Measurements from ENCODE around the gene NFAT5.
"Not testable (repeated sequence)": the region's sequence is repeated elsewhere in the genome, so short reads cannot be mapped to it uniquely, and the experiment has no call there.

The NFAT5 gene

DNA sequence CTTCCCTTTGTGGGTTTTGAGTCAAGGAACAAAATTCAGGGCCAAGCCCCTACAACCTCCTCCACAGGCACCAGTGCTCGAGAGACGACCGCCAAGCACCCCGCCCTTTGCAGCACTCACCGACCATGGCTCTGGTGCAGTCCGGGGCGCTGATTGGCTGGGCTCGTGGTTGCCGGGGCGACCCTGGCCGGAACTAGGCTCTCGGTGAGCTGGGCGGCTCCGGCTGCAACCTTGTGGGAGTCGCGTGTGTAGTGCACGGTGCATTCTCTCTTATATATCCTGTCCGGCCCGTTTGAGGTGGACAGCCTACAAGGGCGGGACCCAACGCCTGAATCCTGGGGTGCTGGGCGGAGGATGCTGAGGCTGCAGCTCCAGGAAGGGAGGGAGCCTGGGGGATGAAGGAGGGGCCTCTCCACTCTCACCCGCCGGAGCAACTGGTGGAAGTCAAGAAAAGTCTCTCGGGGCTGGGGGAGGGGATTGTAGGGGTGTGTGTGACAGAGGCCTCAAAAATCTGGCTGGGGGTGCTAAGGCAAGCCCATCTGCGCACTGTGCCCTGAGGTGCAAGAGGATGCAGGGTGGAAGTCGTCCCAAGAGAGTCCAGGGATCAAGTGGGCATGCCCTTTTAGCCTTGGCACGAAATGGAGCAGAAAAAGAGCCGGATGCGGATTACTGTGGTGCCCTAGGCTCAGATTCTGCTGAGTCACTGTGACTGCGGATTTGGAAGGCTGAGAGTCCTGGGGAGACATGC is 160.7 kb downstream of the NFAT5 start, which contains the start of gene NQO1:
NQO1 (minus strand) TSS at position 248 of the 748 bp plus-strand sequence; CDS start at position 127, 121 bp downstream.
- TF ChIP-seq, protein P1, sequence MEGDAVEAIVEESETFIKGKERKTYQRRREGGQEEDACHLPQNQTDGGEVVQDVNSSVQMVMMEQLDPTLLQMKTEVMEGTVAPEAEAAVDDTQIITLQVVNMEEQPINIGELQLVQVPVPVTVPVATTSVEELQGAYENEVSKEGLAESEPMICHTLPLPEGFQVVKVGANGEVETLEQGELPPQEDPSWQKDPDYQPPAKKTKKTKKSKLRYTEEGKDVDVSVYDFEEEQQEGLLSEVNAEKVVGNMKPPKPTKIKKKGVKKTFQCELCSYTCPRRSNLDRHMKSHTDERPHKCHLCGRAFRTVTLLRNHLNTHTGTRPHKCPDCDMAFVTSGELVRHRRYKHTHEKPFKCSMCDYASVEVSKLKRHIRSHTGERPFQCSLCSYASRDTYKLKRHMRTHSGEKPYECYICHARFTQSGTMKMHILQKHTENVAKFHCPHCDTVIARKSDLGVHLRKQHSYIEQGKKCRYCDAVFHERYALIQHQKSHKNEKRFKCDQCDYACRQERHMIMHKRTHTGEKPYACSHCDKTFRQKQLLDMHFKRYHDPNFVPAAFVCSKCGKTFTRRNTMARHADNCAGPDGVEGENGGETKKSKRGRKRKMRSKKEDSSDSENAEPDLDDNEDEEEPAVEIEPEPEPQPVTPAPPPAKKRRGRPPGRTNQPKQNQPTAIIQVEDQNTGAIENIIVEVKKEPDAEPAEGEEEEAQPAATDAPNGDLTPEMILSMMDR (IDR thresholded peaks at IDR 0.05; ENCODE audit: low read depth, low read length), result no peak
- no peak for TF ChIP-seq EZH2phosphoT487 (IDR thresholded peaks at IDR 0.05; ENCODE audit: low read depth)
- Histone ChIP-seq H4K20me1 (ENCODE audit: insufficient read depth, low read length) (no peaks in the 10 kb centered on the region), H3K79me2 (ENCODE audit: low read length) (no peaks in the 10 kb centered on the region), H3K27ac (ENCODE audit: low read length) (peak within 1 kb of the TSS; percentile 9; the same call in 1 of the 2 replicates), H3K27me3 (ENCODE audit: low read depth, low read length) (no peaks in the 10 kb centered on the region), H3K4me3 (ENCODE audit: low read length) (peak within 1 kb of the TSS; percentile 77), H3K36me3 (replicated peaks; ENCODE audit: low read depth, low read length) (no peaks in the 10 kb centered on the region), H3K4me1 (ENCODE audit: low read length) (peaks cover 11% of the 10 kb centered on the region), H3K4me2 (ENCODE audit: low read length) (peak within 1 kb of the TSS; percentile 97), H2AFZ (ENCODE audit: low read depth, low read length) (peak within 1 kb of the TSS; percentile 99), H3K9me3 (ENCODE audit: insufficient read depth, low read length) (no peaks in the 10 kb centered on the region), H3K9ac (ENCODE audit: low read length) (peak within 1 kb of the TSS; percentile 68)

DNA sequence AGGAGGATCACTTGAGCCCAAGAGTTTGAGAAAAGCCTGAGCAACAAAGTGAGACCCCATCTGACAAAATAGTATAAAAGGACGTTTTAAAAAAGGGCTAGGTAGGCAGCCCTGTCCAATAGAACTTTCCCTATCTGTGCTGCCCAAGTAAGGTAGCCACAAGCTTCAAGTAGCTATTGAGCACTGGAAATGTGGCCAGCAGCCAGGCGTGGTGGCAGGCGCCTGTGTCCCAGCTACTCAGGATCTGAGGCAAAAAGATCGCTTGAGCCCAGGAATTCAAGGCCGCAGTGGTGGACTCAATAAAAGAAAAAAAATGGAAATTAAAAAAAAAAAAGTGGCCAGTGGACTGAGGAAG is 162.1 kb downstream of the NFAT5 start:
- Histone ChIP-seq H3K27ac (ENCODE audit: low read length) (no peak overlapping the region), H3K4me2 (ENCODE audit: low read length) (no peak overlapping the region), H3K9ac (ENCODE audit: low read length) (no peak overlapping the region), H3K9me3 (ENCODE audit: insufficient read depth, low read length) (no peaks in the 10 kb centered on the region), H3K79me2 (ENCODE audit: low read length) (no peaks in the 10 kb centered on the region), H4K20me1 (ENCODE audit: insufficient read depth, low read length) (no peaks in the 10 kb centered on the region), H3K4me3 (ENCODE audit: low read length) (no peak overlapping the region), H2AFZ (ENCODE audit: low read depth, low read length) (no peak overlapping the region), H3K4me1 (ENCODE audit: low read length) (peaks cover 11% of the 10 kb centered on the region), H3K27me3 (ENCODE audit: low read depth, low read length) (no peaks in the 10 kb centered on the region), H3K36me3 (replicated peaks; ENCODE audit: low read depth, low read length) (no peaks in the 10 kb centered on the region)
- TF ChIP-seq, protein P1 (IDR thresholded peaks at IDR 0.05; ENCODE audit: low read depth, low read length), result no peak
- TF ChIP-seq EZH2phosphoT487 (IDR thresholded peaks at IDR 0.05; ENCODE audit: low read depth), result no peak

DNA sequence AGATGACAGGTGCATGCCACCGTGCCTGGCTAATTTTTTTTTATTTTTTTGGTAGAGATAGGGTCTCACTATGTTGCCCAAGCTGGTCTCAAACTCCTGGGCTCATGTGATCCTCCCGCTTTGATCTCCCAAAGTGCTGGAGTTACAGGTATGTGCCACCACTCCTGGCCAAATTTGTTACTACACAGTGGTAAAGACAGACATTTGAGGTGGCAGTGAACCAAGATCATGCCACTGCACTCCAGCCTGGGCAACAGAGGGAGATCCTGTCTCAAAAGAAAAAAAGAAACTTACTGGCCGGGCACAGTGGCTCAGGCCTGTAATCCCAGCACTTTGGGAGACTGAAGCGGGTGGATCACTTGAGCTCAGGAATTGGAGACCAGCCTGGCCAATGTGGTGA is 163.3 kb downstream of the NFAT5 start:
- H3K9ac ChIP-seq (ENCODE audit: low read length); H3K27ac ChIP-seq (ENCODE audit: low read length); H4K20me1 ChIP-seq (ENCODE audit: insufficient read depth, low read length); H2AFZ ChIP-seq (ENCODE audit: low read depth, low read length); H3K36me3 ChIP-seq (replicated peaks; ENCODE audit: low read depth, low read length); H3K79me2 ChIP-seq (ENCODE audit: low read length); H3K27me3 ChIP-seq (ENCODE audit: low read depth, low read length); H3K9me3 ChIP-seq (ENCODE audit: insufficient read depth, low read length); H3K4me3 ChIP-seq (ENCODE audit: low read length); H3K4me2 ChIP-seq (ENCODE audit: low read length): not testable (repeated sequence)
- H3K4me1 ChIP-seq (ENCODE audit: low read length), result peaks cover 11% of the 10 kb centered on the region

DNA sequence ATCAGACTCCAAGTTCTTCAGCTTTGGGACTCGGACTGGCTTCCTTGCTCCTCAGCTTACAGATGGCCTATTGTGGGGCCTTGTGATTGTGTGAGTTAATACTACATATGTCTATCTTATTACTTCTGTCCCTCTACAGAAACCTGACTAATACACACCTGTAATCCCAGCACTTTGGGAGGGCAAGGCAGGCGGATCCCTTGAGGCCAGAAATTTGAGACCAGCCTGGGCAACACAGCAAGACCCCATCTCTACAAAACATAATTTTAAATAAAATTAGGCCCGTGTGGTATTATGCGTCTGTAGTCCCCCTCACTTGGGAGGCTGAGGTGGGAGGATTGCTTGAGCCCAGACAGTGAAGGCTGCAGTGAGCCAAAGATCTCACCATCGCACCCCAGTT is 165.5 kb downstream of the NFAT5 start:
- H3K4me1 ChIP-seq (ENCODE audit: low read length); H2AFZ ChIP-seq (ENCODE audit: low read depth, low read length); H4K20me1 ChIP-seq (ENCODE audit: insufficient read depth, low read length); H3K9me3 ChIP-seq (ENCODE audit: insufficient read depth, low read length); H3K27me3 ChIP-seq (ENCODE audit: low read depth, low read length); H3K27ac ChIP-seq (ENCODE audit: low read length); H3K4me2 ChIP-seq (ENCODE audit: low read length); H3K36me3 ChIP-seq (replicated peaks; ENCODE audit: low read depth, low read length); H3K9ac ChIP-seq (ENCODE audit: low read length); H3K4me3 ChIP-seq (ENCODE audit: low read length); H3K79me2 ChIP-seq (ENCODE audit: low read length): not testable (repeated sequence)

DNA sequence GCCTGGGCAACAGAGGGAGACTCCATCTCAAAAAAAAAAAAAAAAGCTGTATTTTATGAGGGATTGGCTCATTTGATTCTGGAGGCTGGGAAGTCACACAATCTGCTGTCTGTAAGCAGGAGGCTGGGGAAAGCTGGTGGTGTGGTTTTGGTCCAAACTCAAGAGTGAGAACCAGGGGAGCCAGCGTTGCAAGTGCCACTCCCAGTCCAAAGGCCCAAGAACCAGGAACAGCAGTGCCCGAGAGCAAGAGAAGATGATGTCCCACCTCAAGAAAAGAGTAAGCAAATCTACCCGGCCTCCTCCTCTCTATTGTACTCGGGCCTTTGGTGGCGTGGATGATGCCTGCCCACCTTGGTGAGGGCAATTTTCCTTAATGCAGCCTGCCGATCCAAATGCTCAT is 166.3 kb downstream of the NFAT5 start:
- Histone ChIP-seq H4K20me1 (ENCODE audit: insufficient read depth, low read length) (no peaks in the 10 kb centered on the region), H3K4me1 (ENCODE audit: low read length) (peaks cover 2% of the 10 kb centered on the region; the same call in 1 of the 2 replicates), H3K27me3 (ENCODE audit: low read depth, low read length) (no peaks in the 10 kb centered on the region), H3K9ac (ENCODE audit: low read length) (no peak overlapping the region), H3K9me3 (ENCODE audit: insufficient read depth, low read length) (no peaks in the 10 kb centered on the region), H3K36me3 (replicated peaks; ENCODE audit: low read depth, low read length) (no peaks in the 10 kb centered on the region), H3K4me2 (ENCODE audit: low read length) (no peak overlapping the region), H3K4me3 (ENCODE audit: low read length) (no peak overlapping the region), H3K27ac (ENCODE audit: low read length) (no peak overlapping the region), H3K79me2 (ENCODE audit: low read length) (no peaks in the 10 kb centered on the region), H2AFZ (ENCODE audit: low read depth, low read length) (no peak overlapping the region)
- TF ChIP-seq, protein P1 (IDR thresholded peaks at IDR 0.05; ENCODE audit: low read depth, low read length), result no peak
- no peak for TF ChIP-seq EZH2phosphoT487 (IDR thresholded peaks at IDR 0.05; ENCODE audit: low read depth)
